Measurements from ENCODE around the gene MICB. TPM values are rescaled to one million over a fixed set of nuclear protein-coding genes. Genes with fewer than 3 reads are reported as not detected.

MICB gene
- total RNA-seq, 1 experiment from 2014 or later: 72.1 TPM

GRCh38 chr6:31460361-31461025, 37.5 kb upstream of the MICB start:
- no peaks in the 10 kb centered on the region for H3K36me3 ChIP-seq (ENCODE audit: control insufficient read depth, insufficient read depth, low read length)
- H3K27ac ChIP-seq (ENCODE audit: low read length): no peak overlapping the region
- no TSS peak for BruUV-seq (replicated peaks)
- no peaks in the 10 kb centered on the region; the same call in 1 of the 2 replicates for H3K27me3 ChIP-seq (ENCODE audit: control insufficient read depth, insufficient read depth, low read length)
- in situ Hi-C loops (cut with HindIII; ENCODE audit: low pct_unique_long_range_greater_than_20kb, low sequenced_read_pairs): no loop called here
- H3K4me1 ChIP-seq (ENCODE audit: control insufficient read depth, insufficient read depth, low read length): peaks cover 4% of the 10 kb centered on the region
- no peak for ATAC-seq
- ChIA-PET CTCF (interaction anchor here (0.9 kb wide), 1 partner anchor 18 kb away, joined by 3 read pairs; no protein-coding TSS in a partner anchor), POLR2A (no interaction called here)
- H3K9me3 ChIP-seq (ENCODE audit: control insufficient read depth, insufficient read depth, low read depth, low read length): no peaks in the 10 kb centered on the region
- H3K4me3 ChIP-seq (ENCODE audit: low read depth in 2 of 2, low read length in 2 of 2): no peak overlapping the region
- TF ChIP-seq CTCF (IDR thresholded peaks at IDR 0.05) (no peak), SIN3A (IDR thresholded peaks at IDR 0.05; ENCODE audit: borderline replicate concordance, insufficient read depth, low read depth, low read length) (no peak), POLR2AphosphoS5 (IDR thresholded peaks at IDR 0.05; ENCODE audit: low read depth, low read length) (no peak), REST (IDR thresholded peaks at IDR 0.05; ENCODE audit: insufficient read depth in 1 of 2, low read depth in 2 of 2, low read length in 1 of 2) (no peak)
- intact Hi-C loops (cut with micrococcal nuclease; ENCODE audit: unreplicated experiment): no loop called here
- no peak for DNase-seq (ENCODE audit: low read depth, low spot score)

- intact Hi-C loops (cut with micrococcal nuclease; ENCODE audit: unreplicated experiment) (no loop called here), in situ Hi-C loops (cut with HindIII; ENCODE audit: low pct_unique_long_range_greater_than_20kb, low sequenced_read_pairs) (no loop called here)
- ChIA-PET POLR2A (no interaction called here), CTCF (interaction anchor here (0.6 kb wide), 1 partner anchor 151 kb away, joined by 6 read pairs; no protein-coding TSS in a partner anchor)
- Histone ChIP-seq H3K9me3 (ENCODE audit: control insufficient read depth, insufficient read depth, low read depth, low read length) (no peaks in the 10 kb centered on the region), H3K27ac (ENCODE audit: low read length) (no peak overlapping the region), H3K27me3 (ENCODE audit: control insufficient read depth, insufficient read depth, low read length) (no peaks in the 10 kb centered on the region; the same call in 1 of the 2 replicates), H3K4me1 (ENCODE audit: control insufficient read depth, insufficient read depth, low read length) (peaks cover 4% of the 10 kb centered on the region), H3K4me3 (ENCODE audit: low read depth in 2 of 2, low read length in 2 of 2) (peak overlapping the region; percentile 26 to 44; a peak in 2 of 4 replicates), H3K36me3 (ENCODE audit: control insufficient read depth, insufficient read depth, low read length) (no peaks in the 10 kb centered on the region)
- DNase-seq (ENCODE audit: low read depth, low spot score) (no peak), ATAC-seq (no peak; the same call in 1 of the 2 replicates)
- no TSS peak for BruUV-seq (replicated peaks)
- no peak for TF ChIP-seq CTCF (IDR thresholded peaks at IDR 0.05)
- no peak for TF ChIP-seq REST (IDR thresholded peaks at IDR 0.05; ENCODE audit: insufficient read depth in 1 of 2, low read depth in 2 of 2, low read length in 1 of 2)
- no peak for TF ChIP-seq POLR2AphosphoS5 (IDR thresholded peaks at IDR 0.05; ENCODE audit: low read depth, low read length)
- no peak for TF ChIP-seq SIN3A (IDR thresholded peaks at IDR 0.05; ENCODE audit: borderline replicate concordance, insufficient read depth, low read depth, low read length)
- TF ChIP-seq TCF7L2 (IDR thresholded peaks at IDR 0.05; ENCODE audit: low read depth, low read length): no peak
Observed at GRCh38 chr6:31462026-31462963, 35.6 kb upstream of the MICB start.
